Activated effector memory CD4-positive, alpha-beta T cell treated with Interleukin-2 at 50 U/mL for 16 hours (primary cell): ENCODE measurements around the gene ARHGAP15.

ENCODE experiments used
- DNase-seq: peaks from one replicate; pipeline ENCODE4 v3.0.0-alpha.2; 2020

ARHGAP15 gene

DNA sequence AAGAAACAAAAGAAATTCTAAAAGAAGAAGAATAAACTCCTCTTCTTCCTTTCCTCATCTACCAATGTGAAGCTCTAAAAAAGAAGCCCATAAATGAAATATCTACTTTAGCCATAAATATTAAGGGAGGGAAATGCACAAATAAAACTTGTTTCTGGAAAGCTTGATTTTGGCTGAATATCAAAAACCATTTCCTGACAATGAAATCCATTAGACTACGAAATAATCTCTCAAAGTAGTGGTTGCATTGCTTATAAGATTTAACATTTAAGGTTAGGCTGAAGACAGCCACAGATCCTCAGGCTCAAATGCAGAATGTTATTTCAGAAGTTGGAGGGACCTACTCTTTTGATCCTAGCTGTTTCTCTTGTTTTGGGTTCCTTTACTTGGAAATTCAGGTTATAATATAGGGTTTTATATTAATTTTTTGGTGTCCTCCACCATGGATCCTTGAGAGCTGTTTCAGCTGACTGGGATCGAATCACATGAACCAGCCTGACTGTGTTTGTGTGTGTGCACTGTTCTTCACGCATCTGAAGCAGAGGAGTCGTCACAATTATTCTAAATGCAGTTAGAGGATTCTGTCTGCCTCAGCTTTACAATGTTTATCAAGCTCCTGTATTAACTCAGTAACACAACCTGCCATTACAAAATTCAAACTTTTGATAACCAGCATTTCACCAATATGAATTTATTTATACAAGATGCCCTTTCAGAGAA lies 474.8 kb downstream of the ARHGAP15 start:
- DNase-seq: no peak

DNA sequence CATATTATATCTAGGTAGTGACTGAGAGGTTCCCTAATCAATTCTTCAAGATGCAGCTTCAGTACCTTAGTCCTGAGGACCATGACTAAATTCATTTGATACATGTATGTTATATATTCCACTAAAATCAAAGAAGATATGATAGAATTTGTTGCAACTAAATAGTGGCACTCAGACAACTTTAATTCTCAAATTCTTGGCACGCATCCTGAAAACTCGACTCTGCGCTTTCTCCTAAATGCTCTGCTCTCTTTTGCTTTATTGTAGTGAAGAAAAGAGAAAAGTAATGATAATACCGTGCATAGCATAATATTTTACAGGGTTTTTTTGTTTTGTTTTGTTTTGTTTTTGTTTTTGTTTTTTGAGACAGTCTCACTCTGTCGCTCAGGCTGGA lies 475.3 kb downstream of the ARHGAP15 start:
- DNase-seq: no peak

DNA sequence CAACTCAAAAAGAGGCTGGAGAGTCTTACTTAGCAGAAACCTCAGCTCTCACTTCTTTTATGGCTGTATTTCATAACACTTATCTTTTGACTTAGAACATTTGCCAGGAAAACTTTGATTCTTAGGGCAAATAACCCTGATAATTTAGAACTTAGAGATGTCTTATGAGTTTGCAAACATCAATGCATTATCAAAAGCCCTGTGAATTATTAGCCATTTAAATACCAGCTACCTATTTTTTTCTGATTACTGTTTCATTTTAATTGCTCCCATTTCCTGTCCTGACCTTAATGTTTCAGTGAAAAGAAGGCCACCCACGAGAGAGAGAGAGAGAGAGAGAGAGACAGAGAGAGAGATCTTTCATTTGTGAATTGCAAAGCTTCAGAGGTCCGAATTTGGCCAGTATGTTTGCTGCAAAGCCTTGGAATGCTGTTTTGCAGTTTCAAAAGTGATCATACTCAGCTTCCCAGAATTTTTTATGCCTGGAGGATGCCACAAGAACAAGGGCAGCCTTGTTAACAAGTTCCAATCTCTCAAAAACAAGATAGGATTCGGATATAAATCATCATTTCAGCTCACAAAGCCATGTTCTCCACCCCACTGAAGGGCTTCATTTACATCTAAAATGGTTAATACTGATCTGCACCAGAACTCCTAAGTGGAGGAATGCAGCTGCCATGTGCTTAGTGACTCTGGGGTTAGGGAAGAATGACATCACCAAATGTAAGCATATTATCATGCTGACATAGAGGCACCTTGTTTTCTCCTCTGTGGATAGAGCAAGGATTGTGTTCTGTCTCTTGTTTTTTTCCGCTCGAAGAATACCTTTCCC lies 478.2 kb downstream of the ARHGAP15 start:
- no peak for DNase-seq

DNA sequence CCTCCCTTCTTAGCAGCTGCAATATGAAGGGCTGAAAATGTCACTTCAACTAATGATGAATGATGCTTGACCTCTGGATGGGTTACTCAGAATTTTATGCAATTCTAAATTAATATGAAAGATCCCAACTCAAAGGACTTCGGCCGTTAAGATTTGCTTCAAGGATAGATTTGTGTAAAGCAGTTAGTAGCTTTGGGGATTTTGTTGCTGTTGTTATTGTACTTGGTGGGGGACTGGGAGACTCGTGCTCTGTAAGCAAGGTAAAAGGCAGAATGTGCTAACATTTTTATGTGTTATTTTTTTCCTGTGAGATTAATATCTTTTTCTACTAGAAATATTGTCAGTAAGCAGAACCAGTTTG lies 478.8 kb downstream of the ARHGAP15 start:
- DNase-seq: no peak

DNA sequence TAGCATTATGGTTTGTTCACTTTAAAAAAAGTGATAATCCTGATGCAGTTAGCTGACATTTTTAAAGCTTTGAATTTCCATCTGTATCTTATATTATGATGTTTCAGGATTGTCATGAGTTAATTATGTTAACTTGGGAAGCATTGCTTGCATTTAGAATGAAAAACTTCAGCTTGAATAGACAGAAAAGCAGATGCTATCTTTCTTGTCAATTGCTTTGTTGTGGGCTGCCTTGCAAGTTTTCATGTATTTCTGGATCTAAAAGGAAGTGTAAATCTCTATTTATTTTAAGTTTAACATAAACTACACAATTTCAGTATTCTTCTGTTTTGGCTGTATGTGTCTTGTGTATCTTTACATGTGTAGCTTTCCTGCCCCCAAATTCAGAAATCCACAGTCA lies 479.5 kb downstream of the ARHGAP15 start:
- DNase-seq: no peak

DNA sequence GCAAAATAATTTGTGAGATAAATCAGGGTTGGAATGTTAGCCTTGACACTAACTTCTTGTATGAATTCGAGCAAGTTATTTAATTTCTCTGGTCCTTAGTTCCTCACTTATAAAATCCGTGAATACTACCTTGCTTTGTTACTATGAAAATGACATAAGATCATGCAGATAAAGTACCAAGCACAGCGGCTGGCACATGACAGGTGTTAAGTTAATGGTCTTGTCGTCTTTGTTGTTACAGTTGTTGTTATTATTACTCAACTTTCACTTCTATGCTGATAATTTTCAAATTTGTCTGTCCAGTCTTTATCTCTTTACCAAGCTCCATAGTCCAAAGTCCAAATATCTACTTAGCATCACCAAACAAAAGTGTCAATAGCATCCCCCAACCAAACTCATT lies 482.1 kb downstream of the ARHGAP15 start:
- DNase-seq: no peak

DNA sequence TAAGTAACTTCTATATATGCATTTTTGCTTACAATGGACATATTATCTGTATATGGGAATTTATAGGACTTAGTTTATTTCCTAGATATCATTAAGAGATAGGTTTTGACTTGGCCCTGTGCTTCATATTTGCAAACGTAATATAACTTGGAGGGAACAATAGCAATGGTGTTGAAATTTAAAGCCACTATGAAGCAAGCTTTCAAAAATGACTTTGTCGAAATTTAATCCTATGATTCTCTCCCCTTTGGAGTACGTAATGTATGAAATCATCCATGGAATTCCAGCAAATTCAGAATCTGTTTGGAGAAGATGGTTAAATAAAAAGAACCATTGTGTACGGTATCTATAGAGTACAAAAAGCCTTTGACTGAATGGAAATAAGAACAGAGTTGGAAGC lies 486.3 kb downstream of the ARHGAP15 start:
- no peak for DNase-seq

DNA sequence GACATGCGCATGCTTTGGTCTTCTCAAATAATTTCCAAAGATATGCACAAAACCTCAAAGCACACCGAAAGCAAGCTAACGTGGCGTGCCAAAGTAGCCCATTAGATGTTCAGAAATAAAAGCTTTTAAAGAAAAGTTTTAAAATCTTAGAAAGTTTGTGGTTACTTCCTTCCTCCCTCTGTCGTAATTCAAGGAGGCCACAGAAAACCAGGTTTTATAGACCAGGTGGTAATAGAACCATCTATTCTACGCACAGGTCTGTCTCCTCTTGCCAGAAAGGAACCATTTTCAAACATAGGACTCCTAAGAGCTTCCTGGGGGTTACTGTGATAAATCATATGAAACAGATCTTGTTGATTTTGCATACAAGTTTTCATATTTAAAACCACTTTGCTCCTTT lies 487.2 kb downstream of the ARHGAP15 start:
- DNase-seq: no peak

DNA sequence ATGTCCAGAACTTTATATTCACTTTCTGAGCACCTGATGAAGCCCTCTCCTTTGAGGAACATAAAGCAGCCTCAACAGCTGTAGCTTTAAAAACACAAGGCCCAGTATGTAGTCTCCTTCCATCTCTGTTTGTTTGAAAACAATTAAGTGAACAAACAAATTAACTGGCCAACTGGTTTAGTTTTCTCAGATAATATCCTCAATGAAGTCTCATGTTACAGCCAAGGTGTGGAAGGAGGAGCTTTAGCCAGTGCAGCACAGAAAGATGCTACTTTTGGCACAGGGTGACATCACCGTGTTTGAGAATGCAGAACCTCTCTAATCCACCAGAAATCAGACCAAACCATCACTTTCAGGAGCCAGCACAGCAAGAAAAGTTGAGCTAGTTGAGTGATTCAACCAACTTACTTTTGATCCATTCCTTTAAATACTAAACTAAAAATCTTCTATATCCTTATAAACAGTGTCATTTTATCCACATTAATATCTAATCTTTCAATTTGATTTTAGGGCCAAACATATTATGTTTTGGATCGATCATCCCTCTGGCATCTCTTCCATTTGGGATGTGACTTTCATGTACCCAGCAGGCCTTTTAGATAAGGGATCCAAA lies 488.7 kb downstream of the ARHGAP15 start:
- no peak for DNase-seq

DNA sequence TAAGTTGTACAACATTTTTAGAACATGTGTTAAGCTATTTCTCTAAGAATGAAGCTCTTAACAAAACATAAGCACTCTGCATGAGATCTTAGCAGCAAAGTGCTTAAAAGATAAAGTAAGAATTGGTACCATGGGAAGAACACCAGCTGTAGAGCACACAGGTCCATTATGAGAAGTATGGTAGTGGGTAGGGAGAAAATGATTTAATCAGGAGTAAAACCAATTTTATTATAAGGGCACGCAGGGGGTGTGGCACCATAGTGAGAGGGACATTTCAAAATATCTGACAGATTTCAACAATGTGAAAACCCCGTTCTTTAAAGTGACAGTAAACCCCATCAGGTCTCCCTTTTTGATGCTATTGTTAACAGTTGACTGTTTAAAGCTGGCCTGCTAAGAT lies 492.9 kb downstream of the ARHGAP15 start:
- no peak for DNase-seq

DNA sequence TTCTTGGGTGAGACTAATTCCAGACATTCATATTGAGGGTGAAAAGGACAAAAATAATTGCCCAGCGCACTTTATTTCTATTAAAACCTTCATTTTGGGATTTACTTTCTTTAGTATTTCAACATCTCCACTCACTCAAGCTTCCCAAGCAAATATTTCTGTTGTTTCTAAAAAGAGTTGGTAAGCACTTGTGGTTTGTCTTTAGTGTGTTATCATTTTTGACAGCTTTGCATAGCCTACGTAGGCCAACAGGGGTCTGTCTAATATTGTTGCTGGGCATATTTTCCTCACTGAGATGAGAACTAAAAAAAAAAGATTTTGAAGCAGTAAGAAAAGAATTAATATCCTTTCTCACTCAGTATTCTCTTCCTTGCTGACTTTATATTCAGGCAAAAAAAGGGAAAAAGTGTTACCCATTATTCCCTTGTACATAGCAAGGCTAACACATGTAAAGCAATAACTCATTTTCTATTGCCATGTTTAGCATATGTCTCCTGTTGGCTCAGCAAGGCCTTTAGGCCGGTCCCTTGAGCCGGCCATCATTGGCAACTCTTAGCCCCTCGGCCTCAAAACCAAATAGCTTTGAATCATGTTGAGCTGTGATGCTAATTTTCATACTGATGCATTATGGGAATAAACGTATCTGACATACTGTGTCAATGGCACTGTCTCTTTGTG lies 494.2 kb downstream of the ARHGAP15 start:
- no peak for DNase-seq

DNA sequence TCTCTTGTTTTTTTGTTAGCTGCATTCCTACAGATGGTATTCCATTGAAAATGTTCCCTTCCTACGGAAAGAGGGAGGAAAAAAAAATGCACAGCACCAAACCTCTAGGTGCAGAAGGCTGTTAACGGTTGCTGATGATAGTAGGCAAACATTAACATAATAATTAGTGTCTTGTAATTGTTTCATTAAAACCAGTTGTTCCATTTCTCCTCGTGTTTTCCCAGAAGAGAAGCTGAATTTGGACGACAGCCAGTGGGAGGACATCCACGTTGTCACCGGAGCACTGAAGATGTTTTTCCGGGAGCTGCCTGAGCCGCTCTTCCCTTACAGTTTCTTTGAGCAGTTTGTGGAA lies 494.7 kb downstream of the ARHGAP15 start:
- DNase-seq: no peak

DNA sequence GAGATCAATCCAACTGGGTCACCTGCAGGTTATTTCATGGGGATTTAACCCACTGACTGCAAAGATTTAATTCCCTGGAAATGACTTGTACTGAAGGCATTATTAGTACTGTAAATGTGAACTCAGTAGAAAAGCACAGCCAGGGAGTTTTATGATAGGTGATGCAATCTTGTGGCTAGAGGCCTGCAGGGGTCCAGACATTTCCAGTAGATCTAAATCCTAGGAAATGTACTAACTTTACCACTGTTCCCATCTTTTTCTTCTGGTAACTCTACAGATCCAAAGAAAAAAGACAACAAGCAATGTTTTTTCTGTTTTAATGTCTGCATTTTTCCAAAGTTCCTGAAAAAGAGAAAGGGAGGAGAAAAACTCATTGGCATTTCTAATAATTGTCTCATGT lies 500.1 kb downstream of the ARHGAP15 start:
- no peak for DNase-seq

DNA sequence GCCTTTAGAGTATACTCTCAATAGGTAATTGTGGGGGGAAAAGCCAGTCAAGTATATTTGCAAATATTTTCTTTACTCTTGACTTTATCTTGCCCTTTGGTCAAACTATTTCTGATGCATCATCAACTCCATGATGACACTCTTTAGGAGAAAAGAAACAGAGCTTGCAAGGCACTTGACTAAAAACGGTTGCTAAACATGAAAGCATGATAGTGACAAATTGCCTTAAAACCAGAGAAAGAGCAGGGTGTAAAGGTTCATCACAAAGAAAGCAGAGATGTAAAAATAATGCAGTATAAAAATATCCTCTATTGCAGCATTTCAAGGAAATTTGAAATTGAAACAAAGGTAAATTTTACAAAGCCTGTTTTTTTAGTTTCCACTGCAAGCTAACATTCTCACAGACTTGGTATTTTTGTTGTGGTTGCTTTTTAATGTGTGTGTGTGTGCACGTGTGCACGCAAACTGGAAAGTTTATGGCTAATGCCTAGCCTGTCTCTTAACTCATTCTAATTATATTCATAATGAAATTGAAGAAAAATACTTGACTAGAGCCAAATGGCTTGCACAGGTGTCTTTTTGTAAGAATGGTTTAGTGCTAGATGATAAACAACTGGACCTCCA lies 503.6 kb downstream of the ARHGAP15 start:
- no peak for DNase-seq

DNA sequence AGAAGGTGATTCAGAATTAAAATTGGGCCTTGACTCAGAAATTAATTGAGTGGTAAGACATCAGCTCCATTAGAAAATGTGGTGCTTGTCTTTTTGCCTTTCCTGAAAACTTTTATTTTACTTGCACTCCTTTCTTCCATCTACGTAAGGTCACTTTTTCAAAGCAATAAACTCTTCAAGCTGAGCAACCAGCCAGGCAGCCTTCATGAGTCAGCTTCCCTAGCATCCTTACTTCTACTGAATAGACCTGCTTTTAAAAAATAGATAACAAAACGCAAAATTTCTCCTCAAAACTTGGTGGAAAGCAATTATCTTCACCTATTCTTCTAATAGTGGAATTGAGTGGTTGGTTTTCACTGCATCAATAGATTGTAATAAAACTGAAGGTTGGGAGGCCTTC lies 504.2 kb downstream of the ARHGAP15 start:
- DNase-seq: no peak

DNA sequence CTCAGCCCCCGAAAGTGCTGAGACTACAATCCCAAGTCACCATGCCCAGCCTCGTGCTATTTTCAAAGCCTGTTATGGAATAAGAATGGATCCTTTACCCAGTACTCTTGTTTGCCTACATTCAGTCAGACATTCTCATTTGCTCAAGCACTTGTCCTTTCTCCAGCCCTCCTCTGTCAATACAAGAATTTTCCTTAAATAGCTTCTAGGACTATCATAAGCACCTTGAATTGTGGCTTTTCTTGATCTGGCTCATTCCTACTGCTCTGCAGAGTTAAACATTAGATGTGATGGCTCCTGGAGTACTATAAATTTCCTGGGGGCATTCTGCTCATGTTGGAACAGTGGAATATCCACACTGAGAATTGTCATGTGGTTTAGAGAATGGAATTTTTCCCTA lies 506.1 kb downstream of the ARHGAP15 start:
- DNase-seq: no peak

DNA sequence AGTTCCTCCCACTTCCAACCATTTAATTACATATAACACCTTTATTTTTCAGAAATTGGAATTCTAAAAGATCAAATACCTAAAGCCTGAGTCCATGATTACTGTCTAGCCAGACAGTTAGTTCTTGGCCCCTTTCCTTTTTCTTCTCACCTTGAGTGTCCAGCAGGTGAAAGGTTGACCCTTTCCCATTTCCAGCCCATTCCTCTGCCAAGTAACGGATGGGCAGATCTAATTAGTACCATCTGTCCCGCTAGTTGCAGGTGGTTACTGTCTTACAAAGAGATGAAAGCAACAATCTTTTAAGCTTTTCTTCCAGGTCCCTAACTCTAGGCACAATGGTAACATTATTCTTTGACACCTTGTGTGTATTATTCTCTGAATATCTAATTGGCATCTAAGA lies 506.7 kb downstream of the ARHGAP15 start:
- DNase-seq: no peak

DNA sequence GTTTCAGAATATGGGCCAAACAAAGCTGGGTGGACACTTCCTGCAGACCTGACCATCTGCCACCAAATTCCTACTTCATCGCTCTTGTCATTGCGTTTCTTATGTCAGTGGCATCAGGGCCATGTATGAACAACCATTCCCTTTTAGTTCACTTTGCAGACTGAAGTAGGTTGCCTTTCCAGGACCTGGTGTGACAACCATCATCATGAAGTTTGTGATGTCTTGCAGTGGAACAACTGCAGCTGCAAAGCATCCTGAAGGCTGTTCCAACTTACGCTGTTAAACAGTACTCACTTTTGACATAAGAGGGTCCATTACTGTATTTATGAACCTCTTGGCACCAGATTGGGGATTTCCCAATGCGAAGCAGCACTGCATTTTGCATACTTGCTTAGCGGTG lies 511.6 kb downstream of the ARHGAP15 start:
- no peak for DNase-seq

DNA sequence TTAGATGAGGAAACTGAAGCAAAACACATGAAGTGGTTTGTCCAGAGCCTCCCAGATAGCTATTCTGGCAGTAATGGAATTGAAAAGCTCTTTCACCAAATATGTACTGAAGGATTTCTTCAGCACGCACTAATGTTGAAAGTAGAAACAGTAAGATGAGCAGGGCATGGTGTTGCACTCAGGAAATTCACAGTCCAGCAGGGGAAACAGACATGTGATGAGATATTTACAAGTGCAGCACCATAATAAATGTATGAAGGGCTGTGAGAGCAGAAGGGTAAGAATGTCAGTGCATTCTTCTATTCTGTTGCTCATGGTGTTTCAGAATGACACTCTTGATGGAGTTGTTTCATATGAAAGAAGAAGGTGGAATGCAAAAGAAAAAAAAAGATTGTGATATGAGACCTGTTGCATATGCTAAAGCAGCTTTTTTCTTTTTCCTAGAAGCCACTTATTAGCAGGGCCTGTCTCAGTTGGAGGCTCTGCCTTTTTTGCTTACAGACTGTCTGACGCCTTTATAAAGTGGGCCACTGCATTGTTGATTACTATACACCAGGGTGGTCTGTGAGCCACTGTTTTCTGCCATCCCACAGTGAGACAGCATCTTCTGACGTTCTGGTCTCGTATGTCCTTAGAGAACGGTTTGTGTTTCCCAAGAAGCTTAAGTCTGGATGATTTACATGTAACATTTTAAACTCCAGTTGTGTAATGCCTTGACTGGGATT lies 516.9 kb downstream of the ARHGAP15 start:
- DNase-seq: no peak

DNA sequence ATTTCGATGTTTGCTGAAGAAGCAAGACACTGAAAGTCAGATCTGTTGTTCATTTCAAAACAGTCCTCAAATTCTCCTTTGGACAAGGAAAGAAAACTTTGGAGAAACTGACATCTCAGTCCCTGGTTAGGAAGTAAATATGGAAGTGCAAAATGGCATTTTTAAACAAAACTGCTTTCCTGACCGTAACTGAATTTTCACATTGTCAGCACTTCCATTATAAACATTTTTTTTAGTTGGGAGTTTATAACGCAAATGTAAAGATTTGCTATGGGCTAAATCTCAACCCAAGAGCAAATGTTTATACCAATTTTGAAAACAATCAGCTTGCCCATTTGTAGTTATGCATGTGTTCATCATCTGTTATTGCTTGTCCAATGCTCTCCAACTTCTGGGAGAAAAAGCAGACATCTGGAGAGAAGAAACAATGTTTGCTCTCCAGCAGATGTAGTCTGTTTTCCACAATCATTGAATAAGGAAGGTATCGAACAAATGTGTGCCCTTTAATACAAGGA lies 520.1 kb downstream of the ARHGAP15 start:
- DNase-seq: no peak

DNA sequence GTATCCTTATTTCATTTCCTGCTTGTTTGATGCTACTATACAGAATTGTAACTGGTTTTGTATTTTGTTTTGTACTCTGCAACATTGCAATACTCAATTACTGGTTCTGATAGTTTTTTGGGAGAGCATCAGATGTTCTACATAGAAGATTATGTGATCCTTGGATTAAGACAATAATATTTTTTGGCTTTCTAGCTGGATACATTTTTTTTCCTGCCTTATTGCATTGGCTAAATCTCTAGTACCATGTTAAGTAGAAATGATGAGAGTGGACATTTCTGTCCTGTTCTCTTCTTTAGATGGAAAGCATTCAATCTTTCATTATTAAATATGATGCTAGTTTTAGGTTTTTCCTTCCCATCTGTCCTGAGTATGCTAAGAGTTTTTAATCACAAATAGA lies 523.5 kb downstream of the ARHGAP15 start:
- no peak for DNase-seq

DNA sequence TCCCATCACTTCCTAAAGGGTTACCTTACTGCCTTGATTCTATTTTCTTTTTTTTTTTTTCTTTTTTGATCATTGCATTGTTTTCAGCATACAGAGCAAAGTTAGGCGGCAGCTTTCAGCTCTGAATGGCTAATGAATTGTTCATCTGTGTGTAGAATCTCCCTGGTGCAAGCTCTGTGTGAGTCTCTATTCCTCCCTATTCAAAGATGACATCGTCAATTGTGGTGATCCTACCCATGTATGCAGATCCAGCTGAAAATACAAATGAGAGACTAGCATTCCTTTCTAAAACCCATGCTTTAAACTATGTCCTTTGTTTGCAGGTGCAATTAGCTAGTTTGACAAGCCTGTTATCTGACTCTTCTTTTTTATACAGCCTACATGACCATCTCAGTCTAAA lies 539.0 kb downstream of the ARHGAP15 start:
- DNase-seq: no peak
